H9 (cell line): ENCODE results near the gene KDM4E. TPM values are rescaled to one million over a fixed set of nuclear protein-coding genes. Genes with fewer than 3 reads are reported as not detected.

Experiments used
- DNase-seq: peaks from one replicate; pipeline ENCODE4 v3.0.0-alpha.2; 2017
- H2AFZ ChIP-seq: one replicate; pipeline ENCODE4 v1.6.1; 2013; ENCODE audit warnings: mild to moderate bottlenecking, low read length, control low read depth, moderate library complexity
- H2AK5ac ChIP-seq: 2 replicates; pipeline ENCODE4 v1.6.1; 2013; ENCODE audit warnings: low read length, control low read depth, mixed read lengths; ENCODE audit not compliant: insufficient read length
- H2BK120ac ChIP-seq: one replicate; pipeline ENCODE4 v1.6.1; 2013; ENCODE audit warnings: low read depth, mild to moderate bottlenecking, low read length, control low read depth, inconsistent platforms; ENCODE audit not compliant: poor library complexity, severe bottlenecking
- H2BK12ac ChIP-seq: 2 replicates; pipeline ENCODE4 v1.6.1; 2013; ENCODE audit warnings: low read length, control low read depth, mixed read lengths, low read depth; ENCODE audit not compliant: insufficient read length
- H2BK15ac ChIP-seq: 2 replicates; pipeline ENCODE4 v1.6.1; 2013; ENCODE audit warnings: low read depth, low read length, control low read depth
- H2BK20ac ChIP-seq: one replicate; pipeline ENCODE4 v1.6.1; 2013; ENCODE audit warnings: low read depth, mild to moderate bottlenecking, low read length, control low read depth, inconsistent platforms; ENCODE audit not compliant: poor library complexity, severe bottlenecking
- H2BK5ac ChIP-seq: 2 replicates; pipeline ENCODE4 v1.6.1; 2013; ENCODE audit warnings: low read length, control low read depth, mixed read lengths; ENCODE audit not compliant: insufficient read length
- H3K14ac ChIP-seq: 2 replicates; pipeline ENCODE4 v1.6.1; 2013; ENCODE audit warnings: low read length, control low read depth; ENCODE audit not compliant: insufficient read depth
- H3K18ac ChIP-seq: 2 replicates; pipeline ENCODE4 v1.6.1; 2013; ENCODE audit warnings: low read depth, mild to moderate bottlenecking, mixed read lengths, low read length, control low read depth; ENCODE audit not compliant: insufficient read length
- H3K23ac ChIP-seq: 2 replicates; pipeline ENCODE4 v1.6.1; 2013; ENCODE audit warnings: low read length, control low read depth, mixed read lengths, low read depth; ENCODE audit not compliant: insufficient read length
- H3K23me2 ChIP-seq: 2 replicates; pipeline ENCODE4 v1.6.1; 2013; ENCODE audit warnings: low read depth, mild to moderate bottlenecking, mixed read lengths, low read length, control low read depth; ENCODE audit not compliant: insufficient read length, poor library complexity, severe bottlenecking
- H3K27ac ChIP-seq: 2 replicates; pipeline ENCODE4 v1.5.1; 2013; ENCODE audit warnings: low read length, control low read depth, mixed read lengths, low read depth; ENCODE audit not compliant: insufficient read length
- H3K27me3 ChIP-seq: 2 replicates; pipeline ENCODE4 v1.6.1; 2013; ENCODE audit warnings: low read length, control low read depth, inconsistent platforms; ENCODE audit not compliant: insufficient read depth
- H3K4ac ChIP-seq: 2 replicates; pipeline ENCODE4 v1.6.1; 2013; ENCODE audit warnings: low read depth, mild to moderate bottlenecking, control low read depth, inconsistent platforms, low read length, moderate library complexity
- H3K4me1 ChIP-seq: 2 replicates; pipeline ENCODE4 v1.6.1; 2013; ENCODE audit warnings: low read length, control low read depth, inconsistent platforms; ENCODE audit not compliant: insufficient read depth
- H3K4me2 ChIP-seq: 2 replicates; pipeline ENCODE4 v1.6.1; 2013; ENCODE audit warnings: low read length, control low read depth, mixed read lengths; ENCODE audit not compliant: insufficient read length, insufficient read depth
- H3K56ac ChIP-seq: 2 replicates; pipeline ENCODE4 v1.6.1; 2013; ENCODE audit warnings: low read depth, mild to moderate bottlenecking, mixed read lengths, low read length, control low read depth; ENCODE audit not compliant: insufficient read length
- H3K79me1 ChIP-seq: 2 replicates; pipeline ENCODE4 v1.6.1; 2013; ENCODE audit warnings: low read depth, mild to moderate bottlenecking, moderate library complexity, low read length, control low read depth, inconsistent platforms; ENCODE audit not compliant: insufficient read depth, poor library complexity, severe bottlenecking
- H3K79me2 ChIP-seq: 2 replicates; pipeline ENCODE4 v1.6.1; 2013; ENCODE audit warnings: low read length, control low read depth, inconsistent platforms; ENCODE audit not compliant: insufficient read depth
- H3K9ac ChIP-seq: 2 replicates; pipeline ENCODE4 v1.6.1; 2013; ENCODE audit warnings: low read length, control low read depth, mixed read lengths; ENCODE audit not compliant: insufficient read length; ENCODE audit errors: extremely low read depth
- H3K9me3 ChIP-seq: one replicate; pipeline ENCODE4 v1.6.1; 2013; ENCODE audit warnings: low read depth, low read length, inconsistent platforms; ENCODE audit not compliant: control insufficient read depth
- H3T11ph ChIP-seq: one replicate; pipeline ENCODE4 v1.6.1; 2013; ENCODE audit warnings: mild to moderate bottlenecking, low read length, control low read depth, inconsistent platforms
- H4K20me1 ChIP-seq: one replicate; pipeline ENCODE4 v1.6.1; 2013; ENCODE audit not compliant: control insufficient read depth, insufficient read length, insufficient read depth
- H4K5ac ChIP-seq: 2 replicates; pipeline ENCODE4 v1.6.1; 2013; ENCODE audit warnings: low read depth, mild to moderate bottlenecking, mixed read lengths, low read length, control low read depth; ENCODE audit not compliant: insufficient read length
- H4K8ac ChIP-seq: replicated peaks from 2 replicates; pipeline ENCODE4 v1.6.1; 2013; ENCODE audit warnings: low read length, control low read depth, mixed read lengths, low read depth; ENCODE audit not compliant: insufficient read length
- H4K91ac ChIP-seq: 2 replicates; pipeline ENCODE4 v1.6.1; 2013; ENCODE audit warnings: low read depth, mild to moderate bottlenecking, moderate library complexity, mixed read lengths, low read length, control low read depth; ENCODE audit not compliant: insufficient read length
- H3K27ac Mint-ChIP-seq, 3 experiments: 2 replicates in 2 of 3; 3 replicates in 1 of 3; pipeline ENCODE4 v1.8.0; 2020 to 2021; ENCODE audit warnings: mixed read lengths in 3 of 3, mild to moderate bottlenecking in 1 of 3, moderate library complexity in 1 of 3
- H3K27me3 Mint-ChIP-seq: 2 replicates; pipeline ENCODE4 v1.8.0; 2021; ENCODE audit warnings: low read depth, mild to moderate bottlenecking, moderate library complexity, mixed read lengths
- H3K36me3 Mint-ChIP-seq, 3 experiments: 2 replicates in 2 of 3; 3 replicates in 1 of 3; pipeline ENCODE4 v1.8.0; 2020 to 2021; ENCODE audit warnings: low read depth in 3 of 3, mixed read lengths in 3 of 3; ENCODE audit not compliant: insufficient read depth in 1 of 3
- H3K4me1 Mint-ChIP-seq, 2 experiments: 2 replicates each; pipeline ENCODE4 v1.8.0; 2020; ENCODE audit warnings: mixed read lengths in 2 of 2
- H3K4me3 Mint-ChIP-seq, 2 experiments: 2 replicates in 1 of 2; 3 replicates in 1 of 2; pipeline ENCODE4 v1.8.0; 2020 to 2021; ENCODE audit warnings: mild to moderate bottlenecking in 2 of 2, mixed read lengths in 2 of 2, moderate library complexity in 1 of 2
- H3K9me3 Mint-ChIP-seq, 2 experiments: 2 replicates in 1 of 2; 3 replicates in 1 of 2; pipeline ENCODE4 v1.8.0; 2020; ENCODE audit warnings: mild to moderate bottlenecking in 2 of 2, mixed read lengths in 2 of 2, moderate library complexity in 1 of 2
- WGBS: extraction: QIAGEN DNeasy Blood & Tissue Kit; methylation state at CpG from one replicate; pipeline ENCODE4 v1.1.7; 2013; ENCODE audit warnings: missing lambda C conversion rate, low lambda C conversion rate, mixed read lengths; ENCODE audit not compliant: insufficient read length; ENCODE audit errors: extremely low coverage; 5-methylcytosine and 5-hydroxymethylcytosine counted together
- total RNA-seq: library from RNA; stranded (reverse); gene quantifications from 2 replicates; pipeline ENCODE4 v1.2.1, GENCODE V29; 2021
- TF ChIP-seq, protein P1 (sequence below): fragments of 200-600 bp; sonication (generic); conservative IDR thresholded peaks from 3 replicates; pipeline ENCODE4 v1.8.0; 2021; ENCODE audit warnings: antibody characterized with exemption, mild to moderate bottlenecking

The KDM4E gene
- total RNA-seq, 1 experiment from 2014 or later = not detected

DNA sequence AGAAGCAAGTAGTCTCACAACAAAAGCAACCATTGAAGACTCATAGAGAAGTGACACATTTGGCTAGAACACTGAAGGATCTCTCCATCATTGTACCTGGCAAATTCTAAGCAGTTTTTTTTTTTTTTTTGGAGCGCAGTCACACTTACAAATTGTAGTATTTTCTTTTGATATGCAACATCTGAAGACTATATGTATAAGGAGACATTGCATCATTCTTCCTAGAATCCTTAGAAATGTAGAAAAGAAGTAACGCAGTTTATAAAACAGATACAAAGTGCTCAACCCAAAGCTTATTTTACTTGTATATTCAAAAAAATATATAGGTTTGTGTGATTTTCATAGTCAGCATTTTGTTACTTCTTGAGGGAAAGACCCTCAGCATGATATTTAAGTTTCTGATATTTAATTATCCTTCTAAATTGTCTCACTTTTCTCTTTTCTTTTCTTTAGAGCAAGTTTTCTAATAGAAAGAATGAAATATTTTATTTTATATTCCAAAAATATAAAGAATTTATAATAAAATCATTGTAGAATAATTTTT is 31.6 kb upstream of the KDM4E start:
- no peak overlapping the region for H2BK15ac ChIP-seq
- H3K27ac Mint-ChIP-seq = no peak overlapping the region
- H3K27ac ChIP-seq = no peak overlapping the region
- no peaks in the 10 kb centered on the region for H3K27me3 ChIP-seq
- TF ChIP-seq, protein P1, sequence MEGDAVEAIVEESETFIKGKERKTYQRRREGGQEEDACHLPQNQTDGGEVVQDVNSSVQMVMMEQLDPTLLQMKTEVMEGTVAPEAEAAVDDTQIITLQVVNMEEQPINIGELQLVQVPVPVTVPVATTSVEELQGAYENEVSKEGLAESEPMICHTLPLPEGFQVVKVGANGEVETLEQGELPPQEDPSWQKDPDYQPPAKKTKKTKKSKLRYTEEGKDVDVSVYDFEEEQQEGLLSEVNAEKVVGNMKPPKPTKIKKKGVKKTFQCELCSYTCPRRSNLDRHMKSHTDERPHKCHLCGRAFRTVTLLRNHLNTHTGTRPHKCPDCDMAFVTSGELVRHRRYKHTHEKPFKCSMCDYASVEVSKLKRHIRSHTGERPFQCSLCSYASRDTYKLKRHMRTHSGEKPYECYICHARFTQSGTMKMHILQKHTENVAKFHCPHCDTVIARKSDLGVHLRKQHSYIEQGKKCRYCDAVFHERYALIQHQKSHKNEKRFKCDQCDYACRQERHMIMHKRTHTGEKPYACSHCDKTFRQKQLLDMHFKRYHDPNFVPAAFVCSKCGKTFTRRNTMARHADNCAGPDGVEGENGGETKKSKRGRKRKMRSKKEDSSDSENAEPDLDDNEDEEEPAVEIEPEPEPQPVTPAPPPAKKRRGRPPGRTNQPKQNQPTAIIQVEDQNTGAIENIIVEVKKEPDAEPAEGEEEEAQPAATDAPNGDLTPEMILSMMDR = no peak
- no peak overlapping the region for H3T11ph ChIP-seq
- H3K36me3 Mint-ChIP-seq = peaks cover 0 to 6% (median 1%) of the 10 kb centered on the region in 3 experiments; a peak in 5 of 7 replicates
- no peaks in the 10 kb centered on the region for H3K79me1 ChIP-seq
- no peaks in the 10 kb centered on the region for H3K23me2 ChIP-seq
- H3K4me3 Mint-ChIP-seq = no peak overlapping the region
- no peaks in the 10 kb centered on the region for H4K20me1 ChIP-seq
- no peak overlapping the region for H2AK5ac ChIP-seq
- H2BK5ac ChIP-seq = no peak overlapping the region
- H4K91ac ChIP-seq = no peak overlapping the region
- no CpG with 5 or more reads among the region's 2 CpGs for WGBS
- peaks cover 28% of the 10 kb centered on the region for H3K27me3 Mint-ChIP-seq
- H3K4me1 Mint-ChIP-seq = no peaks in the 10 kb centered on the region; a peak in 1 of 4 replicates
- no peak overlapping the region for H2BK12ac ChIP-seq
- H2BK120ac ChIP-seq = no peak overlapping the region
- H3K56ac ChIP-seq = no peak overlapping the region
- no peak overlapping the region for H3K14ac ChIP-seq
- no peaks in the 10 kb centered on the region for H3K4me1 ChIP-seq
- H3K9me3 Mint-ChIP-seq = no peaks in the 10 kb centered on the region
- H3K9ac ChIP-seq = no peak overlapping the region
- no peaks in the 10 kb centered on the region for H3K79me2 ChIP-seq
- H4K8ac ChIP-seq = no peak overlapping the region
- no peak overlapping the region for H3K18ac ChIP-seq
- no peak overlapping the region for H2AFZ ChIP-seq
- no peak overlapping the region for H3K23ac ChIP-seq
- no peak for DNase-seq
- no peaks in the 10 kb centered on the region for H3K9me3 ChIP-seq
- no peak overlapping the region for H4K5ac ChIP-seq
- no peak overlapping the region for H3K4ac ChIP-seq
- H3K4me2 ChIP-seq = no peak overlapping the region
- no peak overlapping the region for H2BK20ac ChIP-seq
